Measurements from ENCODE around the gene PLCG2.

PLCG2 gene

GRCh38 chr16:81816351-81816750, 37.3 kb downstream of the PLCG2 start:
- DNase-seq (ENCODE audit: low read depth in 2 of 2), result no peak

GRCh38 chr16:81816793-81817210, 37.7 kb downstream of the PLCG2 start:
- DNase-seq (ENCODE audit: low read depth in 2 of 2), result no peak

GRCh38 chr16:81817296-81817695, 38.2 kb downstream of the PLCG2 start:
- DNase-seq (ENCODE audit: low read depth in 2 of 2), result no peak

- DNase-seq (ENCODE audit: low read depth in 2 of 2), result no peak
These were observed 38.9 kb downstream of the PLCG2 start for GRCh38 chr16:81817789-81818567.

GRCh38 chr16:81818568-81818896, 39.4 kb downstream of the PLCG2 start:
- DNase-seq (ENCODE audit: low read depth in 2 of 2), result no peak

- DNase-seq (ENCODE audit: low read depth in 2 of 2), result no peak
These were observed 39.8 kb downstream of the PLCG2 start for GRCh38 chr16:81818905-81819304.

GRCh38 chr16:81821436-81822128, 42.5 kb downstream of the PLCG2 start:
- no peak for DNase-seq (ENCODE audit: low read depth in 2 of 2)

- no peak for DNase-seq (ENCODE audit: low read depth in 2 of 2)
These were observed 44.0 kb downstream of the PLCG2 start for GRCh38 chr16:81823111-81823510.

- DNase-seq (ENCODE audit: low read depth in 2 of 2), result no peak
These were observed 44.6 kb downstream of the PLCG2 start for GRCh38 chr16:81823734-81824133.

- DNase-seq (ENCODE audit: low read depth in 2 of 2), result no peak
These were observed 47.4 kb downstream of the PLCG2 start for GRCh38 chr16:81826523-81826922.

- no peak for DNase-seq (ENCODE audit: low read depth in 2 of 2)
These were observed 51.9 kb downstream of the PLCG2 start for GRCh38 chr16:81830845-81831540.

GRCh38 chr16:81831722-81832126, 52.6 kb downstream of the PLCG2 start:
- DNase-seq (ENCODE audit: low read depth in 2 of 2), result peak; percentile 43 to 45

- no peak for DNase-seq (ENCODE audit: low read depth in 2 of 2)
These were observed 53.9 kb downstream of the PLCG2 start for GRCh38 chr16:81832801-81833547.

GRCh38 chr16:81833751-81834150, 54.7 kb downstream of the PLCG2 start:
- DNase-seq (ENCODE audit: low read depth in 2 of 2), result no peak

GRCh38 chr16:81834868-81835267, 55.8 kb downstream of the PLCG2 start:
- no peak for DNase-seq (ENCODE audit: low read depth in 2 of 2)

- DNase-seq (ENCODE audit: low read depth in 2 of 2), result no peak
These were observed 57.4 kb downstream of the PLCG2 start for GRCh38 chr16:81836279-81837054.

- DNase-seq (ENCODE audit: low read depth in 2 of 2), result no peak
These were observed 58.2 kb downstream of the PLCG2 start for GRCh38 chr16:81837312-81837751.

GRCh38 chr16:81838794-81839193, 59.7 kb downstream of the PLCG2 start:
- no peak for DNase-seq (ENCODE audit: low read depth in 2 of 2)

GRCh38 chr16:81841722-81842121, 62.6 kb downstream of the PLCG2 start:
- DNase-seq (ENCODE audit: low read depth in 2 of 2), result no peak

GRCh38 chr16:81842564-81843242, 63.6 kb downstream of the PLCG2 start:
- no peak for DNase-seq (ENCODE audit: low read depth in 2 of 2)

GRCh38 chr16:81843243-81843582, 64.1 kb downstream of the PLCG2 start:
- no peak for DNase-seq (ENCODE audit: low read depth in 2 of 2)

All from stimulated activated CD8-positive, alpha-beta memory T cell treated with anti-CD3 and anti-CD28 coated beads, Interleukin-2, amount 100 ng/mL, for 48 hours (primary cell).